GM12878 (cell line): Measurements from ENCODE around the gene S100A8. TPM values are rescaled to one million over a fixed set of nuclear protein-coding genes. Genes with fewer than 3 reads are reported as not detected.

Experiments used
- ATAC-seq: fragments of 200-7000 bp; cut with Tn5 transposase; 3 replicates; pipeline ENCODE4 v1.9.1; 2020; ENCODE audit warnings: mild to moderate bottlenecking, moderate library complexity
- BruUV-seq: library from RNA; stranded (reverse); fragments of 400-500 nt; replicated peaks from 2 replicates; lab custom pipeline; 2021; lab: Mats Ljungman, UMichigan
- CTCF ChIA-PET: fragments of 300-600 bp; sonication (Branson Sonifier 250); formaldehyde crosslinking; extraction: SDS; loops from one replicate; lab custom pipeline; 2021; ENCODE audit warnings: inconsistent platforms; lab: Yijun Ruan, JAX
- POLR2A ChIA-PET: fragments of 350-600 bp; formaldehyde crosslinking; extraction: SDS; loops from one replicate; lab custom pipeline; 2021; ENCODE audit warnings: inconsistent platforms; lab: Charles Lee
- RAD21 ChIA-PET: fragments of 300-600 bp; sonication (Branson Sonifier 250); formaldehyde crosslinking; loops from one replicate; lab custom pipeline; 2023; ENCODE audit warnings: antibody characterized with exemption; ENCODE audit not compliant: unreplicated experiment; lab: Charles Lee
- SMC1A ChIA-PET: fragments of 300-600 bp; sonication (Branson Sonifier 250); formaldehyde crosslinking; loops from one replicate; lab custom pipeline; 2023; ENCODE audit not compliant: unreplicated experiment, uncharacterized antibody; lab: Charles Lee
- DNase-seq: peaks from one replicate; pipeline ENCODE4 v3.0.0-alpha.2; 2011; ENCODE audit warnings: low read depth, low spot score
- FAIRE-seq: peaks from 3 replicates; lab custom pipeline; 2011; peaks lifted over from hg19 to GRCh38; lab: Jason Lieb, UNC
- H2AFZ ChIP-seq: 2 replicates; pipeline ENCODE4 v1.6.0; 2011; ENCODE audit warnings: low read depth, low read length, control low read depth; ENCODE audit not compliant: control insufficient read depth
- H3K27ac ChIP-seq: 2 replicates; pipeline ENCODE4 v1.5.1; 2011; ENCODE audit warnings: control low read depth; ENCODE audit not compliant: control insufficient read depth, insufficient read depth
- H3K27me3 ChIP-seq, 2 experiments: replicated peaks in 1 of 2; 2 replicates each; pipeline versions ENCODE4 v1.6.0 to v1.6.1; 2011; ENCODE audit warnings: low read length in 1 of 2; ENCODE audit not compliant: control insufficient read depth in 2 of 2, insufficient read depth in 2 of 2
- H3K36me3 ChIP-seq, 2 experiments: 2 replicates each; pipeline ENCODE4 v1.5.1; 2011; ENCODE audit warnings: low read length in 1 of 2; ENCODE audit not compliant: control insufficient read depth in 2 of 2, insufficient read depth in 2 of 2
- H3K4me1 ChIP-seq: 2 replicates; pipeline ENCODE4 v1.6.1; 2011; ENCODE audit warnings: mild to moderate bottlenecking, low read length, moderate library complexity, mixed read lengths; ENCODE audit not compliant: control insufficient read depth, insufficient read depth
- H3K4me2 ChIP-seq: 2 replicates; pipeline ENCODE4 v1.6.0; 2011; ENCODE audit warnings: control low read depth; ENCODE audit not compliant: control insufficient read depth, insufficient read depth
- H3K4me3 ChIP-seq: fragments of 200-600 bp; sonication (generic); 2 replicates; pipeline ENCODE4 v1.5.1; 2016
- H3K79me2 ChIP-seq: 2 replicates; pipeline ENCODE4 v1.6.0; 2011; ENCODE audit warnings: low read length; ENCODE audit not compliant: control insufficient read depth, insufficient read depth
- H3K9ac ChIP-seq: 2 replicates; pipeline ENCODE4 v1.8.0; 2011; ENCODE audit warnings: low read length, control low read depth, mixed read lengths; ENCODE audit not compliant: control insufficient read depth, insufficient read depth
- H3K9me3 ChIP-seq: replicated peaks from 3 replicates; pipeline ENCODE4 v1.5.1; 2011; ENCODE audit warnings: mild to moderate bottlenecking, low read length; ENCODE audit not compliant: control insufficient read depth, insufficient read depth
- H4K20me1 ChIP-seq: 2 replicates; pipeline ENCODE4 v1.6.0; 2011; ENCODE audit not compliant: control insufficient read depth, insufficient read depth
- ATF7 ChIP-seq: fragments of 450-650 bp; IDR thresholded peaks from 2 replicates; pipeline ENCODE4 v1.6.1; 2016; ENCODE audit warnings: low read depth, mild to moderate bottlenecking
- BMI1 ChIP-seq: fragments of 450-650 bp; IDR thresholded peaks from 2 replicates; pipeline ENCODE4 v1.6.1; 2016; ENCODE audit warnings: mild to moderate bottlenecking, moderate library complexity, borderline replicate concordance
- CHD1 ChIP-seq: IDR thresholded peaks from 2 replicates; pipeline ENCODE4 v1.6.1; 2012; ENCODE audit warnings: low read depth, low read length, improper control_type of control experiment
- HDAC2 ChIP-seq: fragments of 200-600 bp; sonication (generic); IDR thresholded peaks from 2 replicates; pipeline ENCODE4 v1.6.1; 2017
- HDAC6 ChIP-seq: fragments of 200-600 bp; sonication (generic); IDR thresholded peaks from one replicate; pipeline ENCODE4 v1.8.0; 2017; ENCODE audit warnings: antibody characterized with exemption; ENCODE audit not compliant: unreplicated experiment
- IKZF1 ChIP-seq: fragments of 450-650 bp; conservative IDR thresholded peaks from 2 replicates; pipeline ENCODE4 v1.6.1; 2017; ENCODE audit warnings: antibody characterized with exemption, mild to moderate bottlenecking
- KLF5 ChIP-seq: fragments of 450-650 bp; IDR thresholded peaks from 2 replicates; pipeline ENCODE4 v1.6.1; 2014; ENCODE audit warnings: mild to moderate bottlenecking; ENCODE audit not compliant: partially characterized antibody
- MXI1 ChIP-seq: fragments of 150-350 bp; IDR thresholded peaks from 2 replicates; pipeline ENCODE4 v1.6.1; 2011; ENCODE audit warnings: low read depth, mild to moderate bottlenecking, inconsistent platforms, low read length, improper control_type of control experiment
- MYB ChIP-seq: fragments of 150-350 bp; IDR thresholded peaks from 2 replicates; pipeline ENCODE4 v1.6.1; 2014; ENCODE audit warnings: mild to moderate bottlenecking, low read depth, low read length, borderline replicate concordance
- PAX5 ChIP-seq: IDR thresholded peaks from 2 replicates; pipeline ENCODE4 v1.6.1; 2011; ENCODE audit warnings: low read depth, low read length, borderline replicate concordance
- POLR2AphosphoS5 ChIP-seq: IDR thresholded peaks from 2 replicates; pipeline ENCODE4 v1.6.1; 2011; ENCODE audit warnings: mild to moderate bottlenecking, low read length, inconsistent platforms
- RBBP5 ChIP-seq: fragments of 200-600 bp; sonication (generic); conservative IDR thresholded peaks from 2 replicates; pipeline ENCODE4 v1.6.1; 2016
- RELA ChIP-seq: fragments of 450-650 bp; IDR thresholded peaks from 2 replicates; pipeline ENCODE4 v1.8.0; 2014; ENCODE audit warnings: borderline replicate concordance; ENCODE audit not compliant: partially characterized antibody
- SIX5 ChIP-seq: IDR thresholded peaks from 2 replicates; pipeline ENCODE4 v1.6.1; 2011; ENCODE audit warnings: mild to moderate bottlenecking, low read depth, low read length, moderate library complexity; ENCODE audit not compliant: severe bottlenecking
- SREBF1 ChIP-seq: IDR thresholded peaks from 2 replicates; pipeline ENCODE4 v1.6.1; 2012; ENCODE audit warnings: mild to moderate bottlenecking, low read length
- TAF1 ChIP-seq: IDR thresholded peaks from 2 replicates; pipeline ENCODE4 v1.6.1; 2011; ENCODE audit warnings: mild to moderate bottlenecking, low read depth, low read length, borderline replicate concordance
- YBX1 ChIP-seq: fragments of 450-650 bp; IDR thresholded peaks from 2 replicates; pipeline ENCODE4 v1.6.1; 2016; ENCODE audit warnings: antibody characterized with exemption
- ZNF274 ChIP-seq: IDR thresholded peaks from one replicate; pipeline ENCODE4 v1.8.0; 2011; ENCODE audit not compliant: insufficient read length, insufficient read depth
- ZNF622 ChIP-seq: fragments of 450-650 bp; IDR thresholded peaks from 2 replicates; pipeline ENCODE4 v1.6.1; 2017; ENCODE audit warnings: mild to moderate bottlenecking, inconsistent platforms
- WGBS: methylation state at CpG from one replicate; pipeline ENCODE4 v1.1.6; 2016; ENCODE audit warnings: low lambda C conversion rate; ENCODE audit not compliant: insufficient replicate concordance, insufficient coverage; ENCODE audit errors: missing lambda C conversion rate; 5-methylcytosine and 5-hydroxymethylcytosine counted together
- in situ Hi-C: fragments of 300-500 bp; cut with MboI; formaldehyde crosslinking; loops from 9 replicates; pipeline ENCODE4 v1.14.3; 2018; ENCODE audit warnings: mixed read lengths
- intact Hi-C: fragments of 100-400 bp; cut with micrococcal nuclease; formaldehyde crosslinking; loops from one replicate; pipeline ENCODE4 v1.14.2; 2022; ENCODE audit not compliant: unreplicated experiment
- polyA plus RNA-seq, 11 experiments: library from polyadenylated mRNA; depleted of rRNA in 4 of 11; unstranded in 6 of 11; stranded (reverse) in 5 of 11; fragments of >200 nt; fragmentation: Nextera tagmentation in 4 of 11; fragmentation: Illumina TruSeq in 1 of 11; extraction: Ambion mirVana in 4 of 11; extraction: Trizol in 1 of 11; gene quantifications; 1 replicate in 1 of 11; 2 replicates in 10 of 11; pipeline versions ENCODE4 v1.2.1 to v1.2.3, GENCODE V29; 2011 to 2016; ENCODE audit warnings: inconsistent platforms in 2 of 11, missing spikeins in 2 of 11, low read depth in 1 of 11
- total RNA-seq, 4 experiments: library from RNA; depleted of rRNA in 3 of 4; stranded (reverse); fragments of >200 nt in 3 of 4; fragmentation: Illumina TruSeq in 1 of 4; extraction: Trizol in 1 of 4; gene quantifications; 2 replicates each; pipeline versions ENCODE4 v1.2.1 to v1.2.3, GENCODE V29; 2013 to 2021
- TF ChIP-seq, protein P1 (sequence below): IDR thresholded peaks from 2 replicates; pipeline ENCODE4 v1.6.1; 2011; ENCODE audit warnings: borderline replicate concordance, low read depth, mild to moderate bottlenecking, moderate library complexity, mixed read lengths, low read length; ENCODE audit not compliant: insufficient read depth; ENCODE audit errors: extremely low read length
- TF ChIP-seq, protein P2 (sequence below), 3 experiments: IDR thresholded peaks in 2 of 3; conservative IDR thresholded peaks in 1 of 3; 2 replicates each; pipeline ENCODE4 v1.5.1; 2011; ENCODE audit warnings: low read depth in 3 of 3, low read length in 3 of 3, mild to moderate bottlenecking in 3 of 3, control low read depth in 2 of 3, moderate library complexity in 2 of 3, inconsistent platforms in 1 of 3, mixed read lengths in 1 of 3; ENCODE audit not compliant: control insufficient read depth in 2 of 3, insufficient read depth in 1 of 3; ENCODE audit errors: extremely low read depth in 1 of 3

S100A8 gene
- total and polyA plus RNA-seq, 10 of the 15 experiments (the other 5 are each of a cell fraction or from before 2014, with no cell fraction given) = 0.28 TPM; not detected in 9

DNA sequence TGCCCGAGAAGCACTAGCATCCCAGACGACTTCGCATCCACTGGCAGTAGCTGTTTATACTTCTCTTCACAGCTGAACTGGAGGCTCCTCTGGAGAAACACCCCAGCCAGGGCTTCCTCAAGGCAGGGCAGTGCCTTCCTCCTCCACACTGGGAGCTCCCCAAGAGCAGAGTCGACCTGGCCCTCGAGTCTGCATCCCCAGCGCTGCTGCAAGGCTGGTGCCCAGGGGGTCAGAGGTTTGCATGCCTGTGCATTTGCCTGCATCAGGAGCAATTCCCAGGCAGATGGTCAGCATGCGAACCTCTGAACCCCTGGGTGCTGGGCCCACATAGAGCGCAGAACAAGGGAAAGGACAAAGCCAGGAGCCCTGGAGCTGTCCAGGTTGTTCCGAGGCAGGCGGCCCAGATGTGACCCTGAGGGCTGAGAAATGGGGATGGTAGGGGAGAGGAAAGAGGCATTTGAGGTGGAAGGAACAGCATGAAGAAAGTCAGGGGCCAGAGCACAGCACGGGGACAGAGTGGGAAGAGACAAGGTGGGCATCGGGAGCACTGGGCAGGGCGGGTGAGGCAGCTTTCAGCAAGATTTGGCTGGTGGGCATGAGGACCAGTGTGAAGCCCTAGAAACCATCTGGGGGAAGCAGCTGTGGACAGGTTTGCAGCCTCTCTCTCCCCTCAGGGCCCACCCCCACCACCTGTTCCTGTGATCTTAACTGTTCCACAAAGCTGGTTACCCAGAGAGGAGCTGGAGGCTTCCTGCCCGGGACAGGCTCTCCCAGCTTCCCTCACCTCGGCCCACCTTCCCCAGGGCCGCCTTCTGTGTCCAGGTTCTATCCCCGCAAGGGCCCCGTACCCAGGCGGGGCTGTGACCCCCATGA lies 6.4 kb upstream of the S100A8 start (continued):
- TF ChIP-seq, protein P1, sequence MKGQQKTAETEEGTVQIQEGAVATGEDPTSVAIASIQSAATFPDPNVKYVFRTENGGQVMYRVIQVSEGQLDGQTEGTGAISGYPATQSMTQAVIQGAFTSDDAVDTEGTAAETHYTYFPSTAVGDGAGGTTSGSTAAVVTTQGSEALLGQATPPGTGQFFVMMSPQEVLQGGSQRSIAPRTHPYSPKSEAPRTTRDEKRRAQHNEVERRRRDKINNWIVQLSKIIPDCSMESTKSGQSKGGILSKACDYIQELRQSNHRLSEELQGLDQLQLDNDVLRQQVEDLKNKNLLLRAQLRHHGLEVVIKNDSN = no peak
- TF ChIP-seq TAF1 = no peak
- TF ChIP-seq CHD1 = no peak

DNA sequence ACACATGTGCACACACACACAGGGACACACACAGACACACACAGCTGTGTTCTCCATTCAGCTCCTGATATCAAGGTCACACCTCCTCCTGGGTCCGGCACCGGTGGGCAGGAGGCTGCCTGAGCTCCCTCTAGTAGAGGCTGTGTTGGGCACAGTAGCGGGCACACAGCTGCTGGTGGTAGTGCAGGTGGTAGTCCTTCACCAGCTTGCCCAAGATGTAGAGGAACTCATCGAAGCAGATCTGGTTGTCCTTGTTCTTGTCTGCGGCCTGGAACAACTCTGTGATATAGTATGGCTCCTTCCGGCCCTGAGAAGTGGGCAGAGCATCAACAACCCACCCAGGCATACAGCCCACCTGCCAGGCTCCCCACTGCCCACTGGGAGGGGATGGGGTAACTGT lies 5.6 kb upstream of the S100A8 start:
- Histone ChIP-seq H3K36me3 (no peaks in the 10 kb centered on the region), H3K27ac (no peak overlapping the region), H3K27me3 (peaks cover 0 to 3% of the 10 kb centered on the region in 2 experiments; a peak in 3 of 4 replicates), H3K9ac (no peak overlapping the region), H3K9me3 (no peaks in the 10 kb centered on the region), H3K4me1 (no peaks in the 10 kb centered on the region), H4K20me1 (no peaks in the 10 kb centered on the region), H2AFZ (no peak overlapping the region), H3K4me3 (no peak overlapping the region), H3K79me2 (no peaks in the 10 kb centered on the region), H3K4me2 (no peak overlapping the region)
- ChIA-PET RAD21 (no interaction called here), CTCF (interaction anchor here (0.9 to 1.0 kb wide), 3 partner anchors 8 to 98 kb away, joined by 3 to 5 read pairs (median 3); no protein-coding TSS in a partner anchor), SMC1A (no interaction called here), POLR2A (interaction anchor here (0.6 kb wide), 1 partner anchor 39 kb away, joined by 3 read pairs; no protein-coding TSS in a partner anchor)
- intact Hi-C loops = no loop called here
- in situ Hi-C loops = no loop called here
- no peak for DNase-seq
- no peak for FAIRE-seq
- BruUV-seq = no TSS peak
- 24% methylated on average over 6 of the region's 6 CpGs for WGBS
- no peak for ATAC-seq
- no peak for TF ChIP-seq HDAC6
- no peak for TF ChIP-seq KLF5
- TF ChIP-seq ATF7 = no peak
- no peak for TF ChIP-seq PAX5
- no peak for TF ChIP-seq ZNF622
- TF ChIP-seq HDAC2 = no peak
- TF ChIP-seq MYB = no peak
- TF ChIP-seq, protein P2, sequence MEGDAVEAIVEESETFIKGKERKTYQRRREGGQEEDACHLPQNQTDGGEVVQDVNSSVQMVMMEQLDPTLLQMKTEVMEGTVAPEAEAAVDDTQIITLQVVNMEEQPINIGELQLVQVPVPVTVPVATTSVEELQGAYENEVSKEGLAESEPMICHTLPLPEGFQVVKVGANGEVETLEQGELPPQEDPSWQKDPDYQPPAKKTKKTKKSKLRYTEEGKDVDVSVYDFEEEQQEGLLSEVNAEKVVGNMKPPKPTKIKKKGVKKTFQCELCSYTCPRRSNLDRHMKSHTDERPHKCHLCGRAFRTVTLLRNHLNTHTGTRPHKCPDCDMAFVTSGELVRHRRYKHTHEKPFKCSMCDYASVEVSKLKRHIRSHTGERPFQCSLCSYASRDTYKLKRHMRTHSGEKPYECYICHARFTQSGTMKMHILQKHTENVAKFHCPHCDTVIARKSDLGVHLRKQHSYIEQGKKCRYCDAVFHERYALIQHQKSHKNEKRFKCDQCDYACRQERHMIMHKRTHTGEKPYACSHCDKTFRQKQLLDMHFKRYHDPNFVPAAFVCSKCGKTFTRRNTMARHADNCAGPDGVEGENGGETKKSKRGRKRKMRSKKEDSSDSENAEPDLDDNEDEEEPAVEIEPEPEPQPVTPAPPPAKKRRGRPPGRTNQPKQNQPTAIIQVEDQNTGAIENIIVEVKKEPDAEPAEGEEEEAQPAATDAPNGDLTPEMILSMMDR (IDR thresholded peaks at IDR 0.05 in 2 of 3, conservative IDR thresholded peaks at IDR 0.05 in 1 of 3; ENCODE audit: control insufficient read depth in 2 of 3, extremely low read depth in 1 of 3, insufficient read depth in 1 of 3, low read depth in 3 of 3, low read length in 3 of 3) = no peak
- TF ChIP-seq RBBP5 = no peak
- TF ChIP-seq SIX5 = no peak
- TF ChIP-seq RELA = no peak
- no peak for TF ChIP-seq YBX1
- TF ChIP-seq BMI1 = no peak
- TF ChIP-seq ZNF274 = no peak
- no peak for TF ChIP-seq SREBF1
- no peak for TF ChIP-seq POLR2AphosphoS5
- TF ChIP-seq IKZF1 = no peak
- TF ChIP-seq MXI1 = no peak
